DMS 273 (cell line): ENCODE results near the gene WWOX.

Source experiments
- DNase-seq: peaks from one replicate; lab custom pipeline; 2025; ENCODE audit not compliant: unreplicated experiment; lab: John Stamatoyannopoulos, UW

The WWOX gene

GRCh38 chr16:78778101-78779004, 678.9 kb downstream of the WWOX start:
- no peak for DNase-seq

- DNase-seq = no peak
Observed at GRCh38 chr16:78780808-78781207, 681.4 kb downstream of the WWOX start.

- DNase-seq = no peak
Observed at GRCh38 chr16:78782572-78782971, 683.1 kb downstream of the WWOX start.

GRCh38 chr16:78783570-78784079, 684.2 kb downstream of the WWOX start:
- DNase-seq = no peak

- no peak for DNase-seq
Observed at GRCh38 chr16:78784771-78785170, 685.3 kb downstream of the WWOX start.

DNA sequence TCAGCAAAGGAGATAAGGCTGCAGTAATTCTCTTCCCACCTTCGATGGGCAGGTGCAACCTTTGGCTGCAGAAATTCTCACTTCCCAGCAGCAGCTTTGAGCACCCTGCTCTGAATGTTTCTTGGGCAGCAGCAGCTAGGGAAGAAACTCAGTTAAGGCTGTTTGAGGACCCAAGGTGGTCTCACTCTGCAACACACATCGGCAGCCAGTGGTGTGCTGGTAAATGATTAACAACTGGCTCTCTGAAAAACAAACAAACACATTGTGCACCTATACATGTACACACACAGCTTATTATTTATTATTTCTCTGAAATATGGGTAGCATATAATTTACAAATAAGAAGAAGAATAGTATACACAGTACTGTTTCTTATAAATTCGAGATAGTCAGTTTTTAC, 685.8 kb downstream of the WWOX start:
- no peak for DNase-seq

DNA sequence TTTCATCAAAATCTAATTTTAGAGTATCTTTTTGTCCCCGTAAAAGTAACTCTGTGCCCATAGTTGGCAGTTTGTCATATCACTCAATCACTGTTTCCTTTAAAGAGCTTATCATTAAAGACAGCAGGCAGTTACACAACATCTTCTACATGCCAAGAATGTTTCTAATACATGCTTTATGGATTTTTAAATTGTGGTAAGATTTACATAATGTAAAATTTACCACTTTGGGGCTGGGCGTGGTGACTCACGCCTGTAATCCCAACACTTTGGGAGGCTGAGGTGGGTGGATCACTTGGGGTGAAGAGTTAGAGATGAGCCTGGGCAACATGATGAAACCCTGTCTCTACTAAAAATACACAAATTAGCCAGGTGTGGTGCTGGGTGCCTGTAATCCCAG, 687.2 kb downstream of the WWOX start:
- DNase-seq = no peak

- no peak for DNase-seq
Observed at GRCh38 chr16:78788276-78788675, 688.8 kb downstream of the WWOX start.

DNA sequence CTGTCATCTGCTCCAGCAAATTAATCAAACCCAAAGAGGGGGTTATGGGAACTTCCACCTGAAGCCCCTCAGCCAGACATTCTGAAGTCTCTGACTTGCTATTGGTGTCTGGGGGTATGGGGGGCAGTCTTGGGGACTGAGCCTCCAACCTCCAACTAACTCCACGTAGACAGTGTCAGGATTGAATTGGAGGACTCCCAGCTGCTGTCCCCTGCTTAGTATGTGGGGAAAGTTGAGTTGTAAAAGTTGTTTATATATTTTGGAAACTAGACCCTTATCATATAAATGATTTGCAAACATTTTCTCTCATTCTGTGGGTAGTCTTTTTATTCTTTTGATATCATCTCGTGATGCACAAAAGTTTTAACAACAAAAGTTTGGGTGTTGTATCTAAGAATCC, 689.2 kb downstream of the WWOX start:
- DNase-seq = no peak

DNA sequence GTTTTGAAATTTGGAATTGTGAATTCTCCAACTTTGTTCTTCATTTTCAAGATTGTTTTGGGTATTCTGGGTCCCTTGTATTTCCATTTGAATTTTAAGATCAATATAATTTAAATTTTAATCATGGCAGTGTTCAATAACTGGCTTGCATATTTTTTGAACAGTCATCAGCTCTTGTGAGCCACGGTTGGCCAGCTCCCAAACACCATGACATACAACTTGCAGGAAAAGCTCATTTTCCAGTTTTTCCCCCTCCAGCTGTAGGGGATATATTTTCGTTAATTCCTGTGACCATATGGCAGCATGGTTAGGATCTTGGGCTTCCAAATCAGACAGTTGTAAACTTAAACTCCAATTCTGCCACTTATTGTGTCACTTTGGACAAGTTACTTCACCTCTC, 690.1 kb downstream of the WWOX start:
- DNase-seq = peak; percentile 8

DNA sequence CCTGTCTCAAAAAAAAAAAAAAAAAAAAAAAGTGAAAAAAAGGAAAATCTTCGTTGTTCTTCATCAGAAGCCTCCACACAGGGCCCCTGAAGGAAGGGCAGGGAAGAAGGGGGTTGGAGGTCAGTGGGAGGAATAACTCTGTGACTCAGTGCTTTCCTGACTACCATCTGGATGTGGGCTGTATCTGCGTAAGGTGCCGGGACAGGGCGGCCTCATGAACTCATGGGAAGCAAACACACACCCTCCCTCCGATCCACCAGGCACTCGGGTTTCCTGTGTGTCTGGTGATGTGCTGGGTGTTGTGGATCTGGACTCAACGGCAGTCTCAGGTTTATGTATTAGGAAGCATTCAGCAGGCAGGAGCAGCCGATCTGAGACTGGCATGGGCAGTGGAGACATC, 691.6 kb downstream of the WWOX start:
- no peak for DNase-seq

DNA sequence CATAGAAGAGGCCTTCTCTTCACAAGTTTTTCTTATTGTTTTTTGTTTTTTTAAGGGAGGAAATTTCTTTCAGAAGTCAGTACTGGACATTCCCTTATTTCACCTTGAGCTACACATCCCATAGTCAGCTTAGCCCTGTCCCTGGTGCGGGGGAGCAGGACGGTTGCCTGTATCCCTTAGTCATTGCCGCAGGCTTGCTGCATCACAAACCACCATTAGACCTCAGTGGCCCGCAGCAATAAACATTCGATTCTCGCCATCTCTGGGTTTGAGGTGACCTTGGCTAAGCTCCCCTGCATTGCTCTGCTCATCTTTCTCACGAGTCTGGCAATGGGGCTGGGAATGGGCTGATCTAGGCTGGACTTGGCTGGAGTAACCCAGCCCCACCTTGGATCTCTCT, 692.5 kb downstream of the WWOX start:
- no peak for DNase-seq

GRCh38 chr16:78792952-78793351, 693.5 kb downstream of the WWOX start:
- DNase-seq = no peak

DNA sequence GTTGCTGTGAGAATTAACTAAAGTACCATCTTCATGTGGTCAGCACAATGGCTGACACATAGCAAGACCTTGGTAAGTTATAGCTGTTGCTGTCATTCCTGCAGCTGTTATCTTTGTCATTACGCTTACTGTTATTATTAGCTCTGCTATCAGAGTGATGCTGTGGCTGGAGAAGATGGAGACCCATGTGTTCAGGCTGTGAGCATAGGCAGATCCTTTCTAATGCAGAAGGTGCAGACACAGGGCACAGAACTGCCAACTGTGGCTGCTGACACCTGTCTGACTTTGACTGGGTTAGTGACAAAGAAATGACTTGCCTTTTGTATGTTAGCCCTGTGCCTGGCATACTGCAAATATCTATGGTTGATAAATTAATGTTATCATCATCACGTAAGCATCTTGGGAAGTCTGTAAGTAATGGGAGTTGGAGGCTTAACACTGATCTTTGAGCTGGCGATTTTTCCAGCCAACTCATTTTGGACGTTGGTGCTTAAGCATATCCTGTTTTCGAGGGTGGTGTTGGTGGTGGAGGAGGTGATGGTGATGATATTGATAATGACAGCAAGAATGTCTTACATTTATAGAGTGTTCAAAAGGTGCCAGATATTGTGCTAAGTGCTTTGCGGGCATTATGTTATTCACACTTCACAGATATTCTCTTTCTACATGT, 695.3 kb downstream of the WWOX start:
- DNase-seq = no peak

DNA sequence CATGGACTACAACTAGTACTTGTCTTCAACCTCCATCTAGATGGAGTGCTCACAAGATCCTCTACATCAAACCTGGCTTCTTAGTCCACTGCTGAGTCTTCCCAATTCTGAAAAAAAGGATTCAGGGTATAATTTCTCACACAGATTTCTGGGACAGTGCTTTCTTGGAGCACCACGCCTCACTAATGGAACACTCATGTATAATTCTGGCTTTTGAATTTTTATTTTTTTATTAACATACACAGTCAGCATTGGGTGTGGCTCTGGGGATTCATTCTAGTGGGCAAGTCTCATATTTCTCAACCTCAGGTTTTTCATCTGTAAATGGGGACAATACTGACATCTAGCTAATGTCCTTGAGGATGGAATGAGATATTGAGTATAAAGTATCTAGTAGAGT, 696.0 kb downstream of the WWOX start:
- no peak for DNase-seq

GRCh38 chr16:78796221-78796866, 696.9 kb downstream of the WWOX start:
- peak; percentile 83 for DNase-seq

DNA sequence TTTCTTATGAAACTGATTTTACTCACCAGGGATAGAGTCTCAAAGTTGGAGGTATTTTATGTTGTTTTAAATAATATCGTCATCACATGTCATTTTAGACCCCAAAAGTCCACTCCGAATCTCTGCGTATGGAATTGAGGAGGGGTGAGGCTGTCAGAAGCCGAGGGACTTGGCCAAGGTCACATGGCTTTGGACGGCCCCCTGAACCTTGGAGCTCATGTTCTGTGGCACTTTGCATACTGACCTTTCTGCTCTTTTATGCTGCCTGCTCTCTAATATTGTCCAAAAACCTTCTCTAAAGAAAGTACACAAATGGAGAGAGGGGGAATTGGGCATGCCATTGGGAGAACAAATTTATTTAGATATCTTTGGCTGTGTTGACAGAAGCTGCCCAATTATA, 700.0 kb downstream of the WWOX start:
- DNase-seq = no peak

- no peak for DNase-seq
Observed at GRCh38 chr16:78800523-78800922, 701.1 kb downstream of the WWOX start.

- DNase-seq = no peak
Observed at GRCh38 chr16:78804058-78804735, 704.7 kb downstream of the WWOX start.

GRCh38 chr16:78805556-78805955, 706.1 kb downstream of the WWOX start:
- no peak for DNase-seq

GRCh38 chr16:78811247-78811646, 711.8 kb downstream of the WWOX start:
- DNase-seq = no peak
